GM21529 (cell line): ENCODE results near the gene ZNF343.
"Not testable (repeated sequence)": the region's sequence is repeated elsewhere in the genome, so short reads cannot be mapped to it uniquely, and the experiment has no call there.

Source experiments
- ATAC-seq: cut with Tn5 transposase; IDR thresholded peaks from one replicate; pipeline ENCODE4 v1.9.1; 2021; ENCODE audit not compliant: unreplicated experiment

Gene ZNF343

DNA sequence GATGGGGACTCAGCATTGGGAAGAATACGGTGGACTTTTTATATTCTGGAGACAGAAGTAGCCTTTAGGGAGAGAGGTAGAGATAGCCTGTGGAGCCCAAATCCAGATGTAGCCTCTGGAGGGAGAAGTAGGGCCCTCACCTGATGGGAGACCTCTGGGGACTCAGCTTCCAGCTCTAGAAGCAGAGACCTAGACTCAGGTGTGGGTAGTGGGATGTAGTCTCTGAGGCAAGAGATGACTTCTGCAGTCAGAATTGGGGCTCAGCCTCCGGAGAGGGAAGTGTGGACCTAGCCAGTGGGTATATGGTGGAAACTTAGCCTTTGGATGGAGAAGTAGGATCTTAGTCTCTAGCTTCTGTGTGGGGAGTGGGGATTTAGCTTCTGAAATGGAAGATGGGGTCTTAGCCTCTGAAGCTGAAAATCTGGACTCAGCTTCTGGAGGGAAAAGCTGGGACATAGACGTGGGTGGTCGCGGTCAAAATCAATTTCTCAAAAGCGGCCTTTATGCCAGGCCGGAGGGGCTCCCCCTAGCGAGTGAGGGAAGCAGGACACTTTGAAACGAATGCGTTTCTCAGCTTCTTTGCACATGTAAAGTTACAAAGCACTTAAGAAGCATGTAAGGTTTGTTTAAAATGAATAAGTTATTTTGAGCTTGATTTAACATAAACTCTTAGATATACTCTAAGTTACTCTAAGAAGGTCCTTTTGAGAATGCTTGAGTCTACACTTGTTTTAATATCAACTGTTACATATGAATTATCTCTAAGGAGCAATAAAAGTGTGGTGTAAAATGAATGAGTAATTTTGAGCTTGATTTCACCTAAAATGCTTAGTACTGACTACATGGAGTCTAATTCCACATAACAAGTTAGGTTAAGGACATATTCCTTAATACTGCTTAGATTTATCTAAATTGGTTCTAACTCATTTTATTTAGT is 12.9 kb upstream of the ZNF343 start:
- ATAC-seq: no peak

DNA sequence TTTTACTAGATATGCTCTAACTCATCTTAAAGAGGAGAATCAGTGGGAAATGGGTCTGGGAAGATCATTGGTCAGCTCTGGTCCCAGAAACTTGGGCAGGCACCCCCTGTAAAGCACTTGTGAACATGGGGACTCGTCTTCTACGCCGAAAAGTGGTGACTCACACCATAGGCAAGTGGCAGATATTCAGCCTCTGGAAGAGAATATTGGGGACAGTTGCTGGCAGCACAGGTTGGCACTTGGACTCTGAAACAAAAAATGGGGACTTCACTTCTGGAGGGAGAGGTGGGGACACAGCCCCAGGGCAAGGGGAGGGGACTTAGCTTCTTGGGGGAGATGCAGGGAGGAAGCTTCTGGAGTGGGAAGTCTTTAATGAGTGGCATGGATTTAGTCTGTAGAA is 11.9 kb upstream of the ZNF343 start:
- no peak for ATAC-seq

DNA sequence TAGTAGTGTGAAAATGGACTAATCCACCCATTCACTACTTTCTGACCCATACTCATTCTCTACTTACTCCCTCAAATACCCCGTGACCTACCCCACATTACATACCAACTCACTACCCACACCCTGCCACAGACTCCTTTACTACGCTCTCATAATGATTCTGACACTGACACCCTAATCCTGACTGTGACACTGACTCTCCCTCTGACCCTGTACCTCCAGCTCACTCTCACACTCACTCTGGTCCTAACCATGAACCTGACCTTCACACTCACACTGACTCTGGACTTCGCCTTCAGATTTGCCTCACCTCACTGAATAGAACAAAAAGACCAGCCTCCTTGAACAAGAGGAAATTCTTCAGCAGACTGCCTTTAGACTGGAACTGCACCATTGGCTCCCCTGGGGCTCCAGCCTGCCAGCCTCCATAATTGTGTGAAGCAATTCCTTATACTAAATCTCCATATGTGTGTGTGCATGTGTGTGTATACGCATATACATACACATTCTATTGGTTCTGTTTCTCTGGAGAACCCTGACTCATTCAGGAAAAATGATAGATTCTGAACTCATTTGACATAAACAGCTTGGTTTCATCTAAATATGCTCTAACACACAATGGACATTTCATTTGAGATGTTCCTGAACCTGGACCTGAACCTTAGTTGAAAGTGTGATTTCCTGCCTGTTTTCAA is 10.5 kb upstream of the ZNF343 start:
- ATAC-seq: no peak

DNA sequence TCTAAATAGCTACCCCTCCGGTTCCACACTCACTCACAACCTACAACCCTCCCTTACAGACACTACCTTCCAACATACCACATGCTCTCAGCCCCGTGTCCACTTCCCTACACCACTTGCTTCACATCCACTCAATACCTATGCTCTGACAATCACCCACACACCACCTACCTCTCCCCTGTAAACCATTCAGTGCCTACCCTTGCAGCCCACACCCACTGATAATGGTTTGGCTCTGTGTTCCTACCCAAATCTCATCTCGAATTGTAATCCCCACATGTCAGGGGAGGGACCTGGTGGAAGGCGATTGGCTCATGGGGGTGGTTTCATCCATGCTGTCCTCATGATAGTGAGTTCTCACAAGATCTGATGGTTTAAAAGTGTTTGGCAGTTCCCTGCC is 9.8 kb upstream of the ZNF343 start:
- ATAC-seq: no peak

DNA sequence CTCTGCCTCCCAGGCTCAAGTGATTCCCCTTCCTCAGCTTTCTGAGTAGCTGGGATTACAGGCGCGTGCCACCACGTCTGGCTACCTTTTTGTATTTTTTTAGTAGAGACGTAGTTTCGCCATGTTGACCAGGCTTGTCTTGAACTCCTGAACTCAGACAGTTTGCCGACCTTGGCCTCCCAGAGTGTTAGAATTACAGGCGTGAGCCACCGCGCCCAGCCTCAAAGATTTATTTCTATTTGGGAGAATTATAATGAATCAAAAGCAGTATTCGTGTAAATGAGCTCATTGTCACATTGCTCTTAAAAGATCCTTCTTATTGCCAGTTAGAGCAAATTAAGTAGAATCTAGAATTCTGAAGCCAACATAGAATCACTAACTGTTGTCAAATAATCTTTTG is 9.4 kb upstream of the ZNF343 start:
- ATAC-seq: no peak

DNA sequence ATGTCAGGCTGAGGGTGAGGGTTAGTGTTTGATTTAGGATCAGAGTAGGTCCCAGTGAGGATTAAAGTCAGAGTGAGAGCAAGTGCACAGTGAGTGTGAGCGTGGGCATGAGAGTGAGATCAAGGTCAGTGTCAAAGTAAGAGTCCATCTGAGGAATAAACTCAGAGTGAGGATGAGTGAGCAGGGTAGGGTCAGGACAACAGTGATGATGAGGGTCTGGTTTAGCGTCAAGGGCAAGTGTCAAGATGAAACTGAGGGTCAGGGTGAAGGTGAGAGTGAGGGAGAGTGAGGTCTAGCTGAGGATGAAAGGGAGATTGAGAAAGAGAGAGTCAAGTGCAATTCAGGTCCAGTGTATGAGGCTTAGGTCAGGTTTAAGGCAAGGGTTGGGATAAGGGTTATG is 7.7 kb upstream of the ZNF343 start:
- ATAC-seq: no peak

DNA sequence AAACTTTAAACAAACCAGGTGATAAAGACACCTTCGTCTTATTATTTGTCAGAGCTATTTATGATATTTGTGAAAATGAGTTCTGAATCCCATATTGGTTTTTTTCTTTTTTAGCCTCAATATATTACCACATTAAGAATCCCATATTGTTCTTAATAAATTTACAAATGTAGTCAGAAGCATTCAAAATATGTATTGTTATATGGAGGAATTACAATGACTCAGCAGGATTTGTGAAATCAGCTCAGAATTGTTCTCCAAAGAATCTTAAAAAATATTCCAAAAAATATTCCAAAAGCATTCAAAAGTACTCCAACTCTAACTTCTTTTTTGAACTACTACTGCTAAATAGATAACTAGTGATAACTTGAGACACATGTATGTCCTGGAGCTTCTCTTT is 6.5 kb upstream of the ZNF343 start:
- ATAC-seq: no peak

DNA sequence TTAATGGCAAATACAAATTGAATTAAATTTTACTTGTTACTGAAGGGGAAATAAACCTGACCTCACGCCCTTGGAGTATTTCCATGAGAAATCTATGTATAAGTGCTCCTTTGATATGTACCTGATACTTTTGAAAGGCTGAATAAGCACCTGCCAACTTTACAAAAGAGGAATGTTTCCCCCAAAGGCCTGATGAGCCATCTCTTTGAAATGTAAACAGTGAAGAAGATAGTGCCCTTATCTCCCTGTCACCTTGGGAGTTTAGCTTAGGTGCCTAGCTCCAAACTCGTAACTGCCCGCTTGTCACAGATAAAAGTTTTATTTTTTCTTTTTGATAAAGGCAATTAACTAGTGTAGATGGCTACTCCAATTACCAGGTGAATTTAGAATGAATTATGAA is 1.1 kb upstream of the ZNF343 start:
- no peak for ATAC-seq

DNA sequence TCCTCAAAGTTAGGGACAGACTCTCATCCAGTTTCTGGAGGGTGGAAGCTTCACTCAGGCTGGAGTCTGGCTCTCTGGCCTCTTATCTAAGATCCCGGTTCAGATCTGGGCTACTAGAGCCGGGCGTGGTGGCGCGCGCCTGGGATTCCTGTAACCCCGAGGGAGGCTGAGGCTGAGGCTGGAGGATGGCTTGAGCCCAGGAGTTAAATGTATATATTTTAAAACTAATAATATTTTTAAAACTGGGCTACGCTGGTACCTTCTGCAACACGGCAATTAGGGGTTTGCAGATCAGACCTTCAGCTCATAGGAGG is 710 bp upstream of the ZNF343 start:
- ATAC-seq: no peak

DNA sequence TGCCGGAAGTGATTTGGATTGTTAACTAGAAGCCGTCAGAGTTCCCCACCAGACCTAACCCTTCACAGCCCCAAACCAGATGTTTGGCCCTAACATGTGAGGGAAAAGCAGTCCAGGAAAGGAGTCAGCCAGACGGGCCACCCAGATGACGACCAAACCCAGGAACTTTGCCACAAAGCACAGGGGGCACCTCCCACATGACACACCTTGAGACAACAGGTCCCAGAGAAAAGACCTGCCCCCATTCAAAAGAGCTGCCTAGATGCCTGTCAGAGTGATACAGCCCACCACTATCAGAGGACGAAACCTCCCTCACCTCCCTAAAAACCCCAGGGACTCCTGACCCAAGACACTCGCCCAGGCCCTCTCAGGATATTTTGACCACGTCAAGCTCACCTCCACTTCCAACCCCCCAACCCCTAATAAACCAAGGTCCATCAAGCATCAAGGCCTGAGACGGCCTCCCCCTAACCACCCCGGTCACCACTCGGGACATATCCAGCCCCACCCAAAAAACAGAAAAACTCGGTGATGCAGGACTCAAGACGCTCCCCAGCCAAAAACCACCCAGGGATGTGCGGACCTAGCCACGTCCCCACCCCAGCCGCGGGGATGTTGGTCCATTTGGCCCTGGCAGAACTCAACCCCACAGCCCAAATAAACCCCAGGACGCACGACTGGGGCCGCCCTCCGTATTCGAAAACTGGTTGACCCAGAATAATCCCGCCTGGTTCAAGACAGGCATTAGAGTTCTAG is 662 bp downstream of the ZNF343 start:
- peak; percentile 5 for ATAC-seq

DNA sequence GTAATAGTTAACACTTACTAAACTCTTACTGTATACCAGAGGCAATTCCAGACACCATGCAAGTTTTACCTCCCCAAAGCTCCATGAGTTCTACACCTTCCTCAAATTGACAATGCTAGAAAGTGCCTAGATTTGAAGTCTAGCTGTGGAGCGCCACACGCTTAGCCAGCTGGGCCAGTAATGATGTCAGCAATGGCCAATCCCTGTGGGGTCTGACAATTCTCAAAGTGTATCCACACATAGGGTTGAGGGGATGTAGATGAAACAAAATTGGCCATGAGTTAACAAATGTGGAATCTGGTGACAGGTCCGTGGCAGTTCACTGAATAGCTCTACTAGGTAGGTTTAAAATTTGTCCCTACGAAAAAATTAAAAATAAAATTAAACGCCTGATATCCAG is 1.3 kb downstream of the ZNF343 start:
- ATAC-seq: no peak

DNA sequence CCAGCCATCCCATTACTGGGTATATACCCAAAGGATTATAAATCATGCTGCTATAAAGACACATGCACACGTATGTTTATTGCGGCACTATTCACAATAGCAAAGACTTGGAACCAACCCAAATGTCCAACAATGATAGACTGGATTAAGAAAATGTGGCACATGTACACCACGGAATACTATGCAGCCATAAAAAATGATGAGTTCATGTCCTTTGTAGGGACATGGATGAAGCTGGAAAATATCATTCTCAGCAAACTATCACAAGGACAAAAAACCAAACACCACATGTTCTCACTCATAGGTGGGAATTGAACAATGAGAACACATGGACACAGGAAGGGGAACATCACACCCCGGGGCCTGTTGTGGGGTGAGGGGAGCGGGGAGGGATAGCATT is 2.3 kb downstream of the ZNF343 start:
- ATAC-seq: not testable (repeated sequence)

DNA sequence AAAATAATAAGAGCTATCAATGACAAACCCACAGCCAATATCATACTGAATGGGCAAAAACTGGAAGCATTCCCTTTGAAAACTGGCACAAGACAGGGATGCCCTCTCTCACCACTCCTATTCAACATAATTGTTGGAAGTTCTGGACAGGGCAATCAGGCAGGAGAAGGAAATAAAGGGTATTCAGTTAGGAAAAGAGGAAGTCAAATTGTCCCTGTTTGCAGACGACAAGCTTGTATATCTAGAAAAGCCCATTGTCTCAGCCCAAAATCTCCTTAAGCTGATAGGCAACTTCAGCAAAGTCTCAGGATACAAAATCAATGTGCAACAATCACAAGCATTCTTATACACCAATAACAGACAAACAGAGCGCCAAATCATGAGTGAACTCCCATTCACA is 3.9 kb downstream of the ZNF343 start:
- ATAC-seq: not testable (repeated sequence)

DNA sequence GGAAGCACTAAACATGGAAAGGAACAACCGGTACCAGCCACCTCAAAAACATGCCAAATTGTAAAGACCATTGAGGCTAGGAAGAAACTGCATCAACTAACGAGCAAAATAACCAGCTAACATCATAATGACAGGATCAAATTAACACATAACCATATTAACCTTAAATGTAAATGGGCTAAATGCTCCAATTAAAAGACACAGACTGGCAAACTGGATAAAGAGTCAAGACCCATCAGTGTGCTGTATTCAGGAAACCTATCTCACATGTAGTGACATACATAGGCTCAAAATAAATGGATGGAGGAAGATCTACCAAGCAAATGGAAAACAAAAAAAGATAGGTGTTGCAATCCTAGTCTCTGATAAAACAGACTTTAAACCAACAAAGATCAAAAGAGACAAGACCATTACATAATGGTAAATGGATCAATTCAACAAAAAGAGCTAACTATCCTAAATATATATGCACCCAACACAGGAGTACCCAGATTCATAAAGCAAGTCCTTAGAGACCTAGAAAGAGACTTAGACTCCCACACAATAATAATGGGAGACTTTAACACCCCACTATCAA is 5.8 kb downstream of the ZNF343 start:
- not testable (repeated sequence) for ATAC-seq

DNA sequence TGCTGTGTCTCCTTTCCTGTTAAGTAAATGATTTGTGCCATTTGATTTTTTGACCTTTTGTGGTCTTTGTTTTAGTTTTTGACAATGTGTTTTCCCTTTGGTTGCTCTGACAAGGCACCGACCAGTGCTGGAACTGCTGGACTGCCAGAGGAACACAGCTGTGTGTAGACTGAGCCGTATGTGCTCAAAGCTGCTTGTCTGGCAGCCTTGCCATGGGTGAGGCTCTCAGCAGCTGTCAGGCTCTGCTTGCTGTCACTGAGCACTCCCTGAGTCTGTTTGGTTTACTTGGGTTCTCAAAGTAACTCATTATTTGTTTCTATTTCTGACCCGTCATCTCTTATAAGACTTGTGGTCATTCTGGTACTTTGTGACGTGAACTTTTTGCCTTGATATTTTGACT is 23.1 kb downstream of the ZNF343 start:
- no peak for ATAC-seq

DNA sequence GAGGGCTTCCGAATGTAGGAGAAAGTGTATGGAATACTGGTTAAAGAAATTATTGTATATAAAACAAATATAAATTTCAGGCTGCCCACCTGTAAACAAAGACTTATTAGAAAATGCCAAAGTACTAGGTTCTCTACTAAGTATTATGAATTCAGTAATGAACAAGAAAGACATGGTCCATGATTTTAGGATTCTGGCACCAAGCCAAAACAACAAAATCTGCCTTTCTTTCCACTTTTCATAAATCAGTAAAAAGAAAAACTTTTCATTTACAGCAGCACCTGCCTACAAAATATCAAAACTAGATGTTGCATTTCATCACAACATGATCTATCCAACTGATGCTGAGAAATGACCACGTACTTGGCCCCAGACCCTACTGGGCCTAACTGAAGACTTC is 23.6 kb downstream of the ZNF343 start:
- ATAC-seq: no peak

DNA sequence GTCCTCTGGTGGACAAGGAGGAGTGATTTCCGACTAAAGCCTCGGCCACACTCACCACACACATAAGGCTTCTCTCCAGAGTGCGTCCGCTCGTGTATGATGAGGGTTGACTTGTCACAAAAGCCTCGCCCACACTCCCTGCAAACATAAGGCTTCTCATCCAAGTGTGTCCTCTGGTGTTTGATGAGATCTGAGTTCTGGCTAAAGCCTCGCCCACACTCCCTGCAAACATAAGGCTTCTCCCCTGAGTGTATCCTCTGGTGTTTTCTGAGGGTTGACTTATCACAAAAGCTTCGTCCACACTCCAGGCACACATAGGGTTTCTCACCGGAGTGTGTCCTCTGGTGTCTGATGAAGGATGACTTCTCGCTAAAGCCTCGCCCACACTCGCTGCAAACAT is 25.2 kb downstream of the ZNF343 start:
- ATAC-seq: no peak

DNA sequence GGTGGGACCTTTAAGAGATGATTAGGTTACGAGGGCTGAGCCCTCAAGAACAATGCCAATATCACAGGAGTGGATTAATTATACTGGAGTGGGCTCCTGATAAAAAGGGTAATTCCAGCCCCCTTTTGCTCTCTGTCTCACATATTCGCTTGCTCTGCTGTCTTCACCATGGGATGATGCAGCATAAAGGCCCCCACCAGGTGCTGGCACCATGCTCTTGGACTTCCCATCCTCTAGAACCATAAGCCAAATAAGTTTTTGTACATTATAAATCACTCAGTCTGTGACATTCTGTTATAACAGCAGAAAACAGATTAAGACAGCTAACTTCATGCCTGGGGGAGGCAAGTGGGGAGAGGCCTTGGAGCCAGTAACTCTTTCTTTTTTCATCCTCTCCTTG is 28.3 kb downstream of the ZNF343 start:
- no peak for ATAC-seq

DNA sequence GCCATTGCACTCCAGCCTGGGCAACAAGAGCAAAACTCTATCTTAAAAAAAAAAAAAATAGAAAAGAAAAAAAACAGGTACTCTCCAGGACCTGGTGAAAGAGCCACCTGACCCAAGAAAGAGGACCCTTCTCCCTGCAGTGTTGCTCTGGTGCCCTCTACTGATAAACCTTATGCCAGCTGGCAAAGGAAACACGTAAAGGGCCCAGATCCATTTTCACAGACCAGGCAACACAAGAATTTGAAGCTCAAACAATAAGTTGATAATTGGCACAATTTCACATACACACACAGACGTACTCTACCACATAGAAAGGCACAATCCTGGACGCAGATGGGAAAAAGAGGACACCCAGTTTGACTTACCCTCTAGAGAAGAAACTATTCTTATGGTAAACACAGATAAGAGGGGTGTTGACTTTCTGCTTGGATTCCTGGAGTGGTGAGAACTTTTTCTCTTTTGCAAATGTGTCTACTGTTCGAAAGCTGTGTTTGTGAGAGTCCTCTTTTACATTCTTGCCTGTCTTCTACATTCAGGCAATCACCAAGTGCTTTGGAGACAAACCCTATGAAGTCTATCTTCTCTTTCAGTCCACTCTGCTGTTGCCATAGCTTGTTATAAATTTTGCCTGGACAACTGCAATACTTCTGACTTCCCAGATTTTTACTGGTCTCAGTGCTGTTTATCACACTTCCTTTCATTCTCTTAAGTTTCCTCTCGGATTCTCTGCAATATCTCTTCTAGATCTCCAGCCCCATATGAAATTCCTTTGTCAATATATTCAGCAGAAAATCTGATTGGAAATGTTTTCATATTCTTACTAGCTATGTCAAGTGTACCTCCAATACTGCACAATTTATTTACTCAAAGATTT is 31.7 kb downstream of the ZNF343 start:
- no peak for ATAC-seq
